Endothelial cell of umbilical vein (primary cell): ENCODE data around the gene SNTA1. TPM values are rescaled to one million over a fixed set of nuclear protein-coding genes. Genes with fewer than 3 reads are reported as not detected.
A peak's percentile ranks its signal among the peaks of the same experiment; 100 is the strongest.

Experiments
- BruUV-seq: library from RNA; stranded (reverse); fragments of 400-500 nt; replicated peaks from 2 replicates; lab custom pipeline; 2021; lab: Mats Ljungman, UMichigan
- CTCF ChIA-PET: fragments of 300-600, 350-600 bp; sonication (Branson Sonifier 250); formaldehyde crosslinking; loops from one replicate; lab custom pipeline; 2021; ENCODE audit warnings: antibody characterized with exemption, inconsistent platforms; lab: Charles Lee
- POLR2A ChIA-PET: fragments of 300-600, 350-600 bp; sonication (Branson Sonifier 250); formaldehyde crosslinking; loops from one replicate; lab custom pipeline; 2021; ENCODE audit warnings: antibody characterized with exemption, inconsistent platforms; lab: Charles Lee
- DNase-seq: peaks from one replicate; pipeline ENCODE4 v3.0.0-alpha.2; 2011; ENCODE audit warnings: low read depth, low spot score
- FAIRE-seq: peaks from 2 replicates; lab custom pipeline; 2011; peaks lifted over from hg19 to GRCh38; lab: Jason Lieb, UNC
- H2AFZ ChIP-seq: 2 replicates; pipeline ENCODE4 v1.6.0; 2012; ENCODE audit warnings: low read depth, low read length, control low read depth, inconsistent platforms
- H3K27ac ChIP-seq: 2 replicates; pipeline ENCODE4 v1.5.1; 2011; ENCODE audit warnings: low read depth, mild to moderate bottlenecking, control low read depth, low read length, moderate library complexity; ENCODE audit not compliant: insufficient read depth
- H3K27me3 ChIP-seq, 2 experiments: 2 replicates each; pipeline versions ENCODE4 v1.6.0 to v1.6.1; 2011; ENCODE audit warnings: low read length in 2 of 2, mixed read lengths in 1 of 2; ENCODE audit not compliant: control insufficient read depth in 2 of 2, insufficient read depth in 2 of 2
- H3K36me3 ChIP-seq, 2 experiments: 2 replicates in 1 of 2; 3 replicates in 1 of 2; pipeline ENCODE4 v1.5.1; 2011; ENCODE audit warnings: low read length in 2 of 2, mild to moderate bottlenecking in 1 of 2, moderate library complexity in 1 of 2; ENCODE audit not compliant: control insufficient read depth in 2 of 2, insufficient read depth in 2 of 2; ENCODE audit errors: extremely low read depth in 1 of 2
- H3K4me1 ChIP-seq: 3 replicates; pipeline ENCODE4 v1.5.1; 2011; ENCODE audit warnings: mild to moderate bottlenecking, low read length; ENCODE audit not compliant: control insufficient read depth, insufficient read depth; ENCODE audit errors: extremely low read depth
- H3K4me2 ChIP-seq: 2 replicates; pipeline ENCODE4 v1.6.1; 2011; ENCODE audit warnings: low read length, control low read depth, mixed read lengths; ENCODE audit not compliant: insufficient read depth
- H3K4me3 ChIP-seq, 3 experiments: fragments of 200-600 bp in 1 of 3; sonication (generic), shearing (Covaris generic) in 1 of 3; replicated peaks in 1 of 3; 2 replicates each; pipeline ENCODE4 v1.5.1; 2011 to 2016; ENCODE audit warnings: control low read depth in 3 of 3, low read length in 3 of 3, mild to moderate bottlenecking in 2 of 3, inconsistent platforms in 1 of 3, low read depth in 1 of 3, moderate library complexity in 1 of 3; ENCODE audit not compliant: insufficient read depth in 1 of 3
- H3K79me2 ChIP-seq: 2 replicates; pipeline ENCODE4 v1.6.0; 2012; ENCODE audit warnings: low read length, inconsistent platforms; ENCODE audit not compliant: control insufficient read depth, insufficient read depth
- H3K9ac ChIP-seq: replicated peaks from 2 replicates; pipeline ENCODE3; 2011; ENCODE audit warnings: low read length, control low read depth; ENCODE audit not compliant: insufficient read depth; ENCODE audit errors: extremely low read depth
- H3K9me1 ChIP-seq: replicated peaks from 3 replicates; pipeline ENCODE4 v1.6.0; 2011; ENCODE audit warnings: mild to moderate bottlenecking, low read length; ENCODE audit not compliant: control insufficient read depth, insufficient read depth; ENCODE audit errors: extremely low read depth
- H3K9me3 ChIP-seq: replicated peaks from 2 replicates; pipeline ENCODE4 v1.5.1; 2012; ENCODE audit warnings: low read length, inconsistent platforms; ENCODE audit not compliant: control insufficient read depth, insufficient read depth
- H4K20me1 ChIP-seq: replicated peaks from 2 replicates; pipeline ENCODE3; 2011; ENCODE audit warnings: mild to moderate bottlenecking, low read length; ENCODE audit not compliant: control insufficient read depth, insufficient read depth; ENCODE audit errors: extremely low read depth
- EZH2 ChIP-seq: IDR thresholded peaks from 2 replicates; pipeline ENCODE4 v1.6.1; 2012; ENCODE audit warnings: borderline replicate concordance, low read depth, mild to moderate bottlenecking, moderate library complexity, low read length, inconsistent platforms; ENCODE audit not compliant: severe bottlenecking
- FOS ChIP-seq: IDR thresholded peaks from 2 replicates; pipeline ENCODE4 v1.6.1; 2011; ENCODE audit warnings: mild to moderate bottlenecking, low read length, moderate library complexity, borderline replicate concordance; ENCODE audit not compliant: insufficient read depth
- GATA2 ChIP-seq: IDR thresholded peaks from 2 replicates; pipeline ENCODE4 v1.7.0; 2011; ENCODE audit warnings: low read depth, mild to moderate bottlenecking, moderate library complexity, mixed read lengths, low read length; ENCODE audit not compliant: insufficient read length, insufficient read depth
- JUN ChIP-seq: IDR thresholded peaks from 2 replicates; pipeline ENCODE4 v1.6.1; 2011; ENCODE audit warnings: borderline replicate concordance, low read depth; ENCODE audit not compliant: insufficient read length, insufficient read depth
- MYC ChIP-seq: IDR thresholded peaks from one replicate; pipeline ENCODE4 v1.6.1; 2011; ENCODE audit warnings: mild to moderate bottlenecking, low read depth, low read length
- POLR2A ChIP-seq: IDR thresholded peaks from 2 replicates; pipeline ENCODE4 v1.6.1; 2012; ENCODE audit warnings: low read depth, mild to moderate bottlenecking, control low read depth, low read length
- POLR2AphosphoS5 ChIP-seq: IDR thresholded peaks from 2 replicates; pipeline ENCODE4 v1.6.1; 2012; ENCODE audit warnings: low read depth, mild to moderate bottlenecking, control low read depth, low read length, moderate library complexity; ENCODE audit not compliant: insufficient read depth
- dilution Hi-C: fragments of 300-500 bp; cut with MboI; formaldehyde crosslinking; loops from one replicate; pipeline ENCODE4 v1.15.0; 2019; ENCODE audit warnings: low sequenced_read_pairs; ENCODE audit not compliant: extremely low pct_ligation_motif_present
- intact Hi-C: fragments of 100-400 bp; cut with micrococcal nuclease; formaldehyde crosslinking; loops from one replicate; pipeline ENCODE4 v1.10.0; 2022
- polyA plus RNA-seq, 4 experiments: library from polyadenylated mRNA; depleted of rRNA in 3 of 4; stranded (reverse) in 3 of 4; unstranded in 1 of 4; fragments of >200 nt; gene quantifications; 2 replicates each; pipeline versions ENCODE4 v1.2.1 to v1.2.3, GENCODE V29; 2011 to 2012; ENCODE audit warnings: missing spikeins in 1 of 4
- total RNA-seq: library from RNA; stranded (reverse); gene quantifications from 2 replicates; pipeline ENCODE4 v1.2.3, GENCODE V29; 2021
- TF ChIP-seq, protein P1 (sequence below), 2 donors: IDR thresholded peaks; 1 replicate in 1 of 2; 2 replicates in 1 of 2; pipeline ENCODE4 v1.5.1; 2011; ENCODE audit warnings: low read length in 2 of 2, mild to moderate bottlenecking in 2 of 2, moderate library complexity in 2 of 2, control low read depth in 1 of 2, inconsistent platforms in 1 of 2, low read depth in 1 of 2; ENCODE audit not compliant: insufficient read depth in 1 of 2; ENCODE audit errors: extremely low read depth in 1 of 2
- TF ChIP-seq, protein P2 (sequence below): IDR thresholded peaks from 2 replicates; pipeline ENCODE4 v1.6.1; 2011; ENCODE audit not compliant: insufficient read depth, insufficient read length

Gene SNTA1
- total and polyA plus RNA-seq, 2 donors (not counting 3 experiments of a cell fraction or from before 2014, with no cell fraction given) = 5.2 to 6.0 TPM

DNA sequence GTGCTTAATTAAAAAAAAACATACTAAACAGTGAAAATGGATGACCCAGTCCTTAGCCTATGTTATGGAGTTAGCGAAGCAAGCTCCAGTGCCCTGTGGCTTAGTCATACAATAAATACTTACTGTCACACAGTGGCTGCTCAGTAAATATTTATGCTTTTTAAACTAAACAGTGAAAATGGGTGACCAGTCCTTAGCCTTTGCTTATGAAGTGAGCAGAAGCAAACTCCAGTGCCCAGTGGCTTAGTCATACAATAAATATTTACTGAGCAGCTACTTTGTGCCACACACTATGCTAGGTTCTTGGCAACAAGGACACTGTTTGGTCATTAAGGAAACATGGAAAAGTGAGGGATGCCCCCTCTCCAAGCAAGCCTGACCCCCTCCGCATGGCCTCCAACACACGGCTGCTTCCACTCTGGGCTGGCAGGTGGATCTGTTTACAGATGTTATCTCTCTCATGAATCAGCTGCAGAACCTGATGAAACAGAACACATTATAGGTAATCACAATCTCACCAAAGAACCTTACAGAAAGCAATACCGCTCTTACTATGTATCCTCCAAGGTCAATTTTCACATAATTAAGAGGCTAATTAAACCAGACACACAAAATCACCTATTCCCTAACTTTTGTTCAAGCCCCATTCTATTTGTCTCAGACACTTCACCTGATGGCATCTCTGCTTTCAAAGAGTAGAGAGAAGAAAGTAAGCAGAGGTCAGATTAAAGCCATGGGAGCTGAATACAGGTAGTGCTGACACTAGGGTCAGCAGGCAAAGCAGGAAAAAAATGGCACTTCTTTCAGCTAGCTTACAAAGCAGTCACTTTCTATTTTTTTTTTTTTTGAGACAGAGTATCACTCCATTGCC, 69.6 kb downstream of the SNTA1 start:
- no peak overlapping the region for H3K4me3 ChIP-seq
- no peaks in the 10 kb centered on the region for H3K9me3 ChIP-seq
- peaks cover 0 to 13% of the 10 kb centered on the region in 2 experiments for H3K36me3 ChIP-seq
- TF ChIP-seq MYC (no peak), EZH2 (no peak), GATA2 (no peak), POLR2AphosphoS5 (no peak), JUN (no peak), POLR2A (no peak), FOS (no peak)
- TF ChIP-seq, protein P1, sequence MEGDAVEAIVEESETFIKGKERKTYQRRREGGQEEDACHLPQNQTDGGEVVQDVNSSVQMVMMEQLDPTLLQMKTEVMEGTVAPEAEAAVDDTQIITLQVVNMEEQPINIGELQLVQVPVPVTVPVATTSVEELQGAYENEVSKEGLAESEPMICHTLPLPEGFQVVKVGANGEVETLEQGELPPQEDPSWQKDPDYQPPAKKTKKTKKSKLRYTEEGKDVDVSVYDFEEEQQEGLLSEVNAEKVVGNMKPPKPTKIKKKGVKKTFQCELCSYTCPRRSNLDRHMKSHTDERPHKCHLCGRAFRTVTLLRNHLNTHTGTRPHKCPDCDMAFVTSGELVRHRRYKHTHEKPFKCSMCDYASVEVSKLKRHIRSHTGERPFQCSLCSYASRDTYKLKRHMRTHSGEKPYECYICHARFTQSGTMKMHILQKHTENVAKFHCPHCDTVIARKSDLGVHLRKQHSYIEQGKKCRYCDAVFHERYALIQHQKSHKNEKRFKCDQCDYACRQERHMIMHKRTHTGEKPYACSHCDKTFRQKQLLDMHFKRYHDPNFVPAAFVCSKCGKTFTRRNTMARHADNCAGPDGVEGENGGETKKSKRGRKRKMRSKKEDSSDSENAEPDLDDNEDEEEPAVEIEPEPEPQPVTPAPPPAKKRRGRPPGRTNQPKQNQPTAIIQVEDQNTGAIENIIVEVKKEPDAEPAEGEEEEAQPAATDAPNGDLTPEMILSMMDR (IDR thresholded peaks at IDR 0.05; ENCODE audit: extremely low read depth in 1 of 2, insufficient read depth in 1 of 2, low read depth in 1 of 2, low read length in 2 of 2) = no peak
- TF ChIP-seq, protein P2, sequence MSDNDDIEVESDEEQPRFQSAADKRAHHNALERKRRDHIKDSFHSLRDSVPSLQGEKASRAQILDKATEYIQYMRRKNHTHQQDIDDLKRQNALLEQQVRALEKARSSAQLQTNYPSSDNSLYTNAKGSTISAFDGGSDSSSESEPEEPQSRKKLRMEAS = no peak
- peak; percentile 11 for DNase-seq
- intact Hi-C loops (no loop called here), dilution Hi-C loops (no loop called here)
- CTCF ChIA-PET = interaction anchor here (0.9 kb wide), 1 partner anchor 9 kb away, joined by 3 read pairs; no protein-coding TSS in a partner anchor
- H2AFZ ChIP-seq = no peak overlapping the region
- no peak overlapping the region for H3K4me2 ChIP-seq
- no peaks in the 10 kb centered on the region for H3K27me3 ChIP-seq
- no peaks in the 10 kb centered on the region for H3K4me1 ChIP-seq
- POLR2A ChIA-PET = no interaction called here
- no TSS peak for BruUV-seq
- H3K79me2 ChIP-seq = no peaks in the 10 kb centered on the region
- H3K9me1 ChIP-seq = no peaks in the 10 kb centered on the region
- FAIRE-seq = no peak
- H3K9ac ChIP-seq = no peak overlapping the region
- no peak overlapping the region for H3K27ac ChIP-seq
- no peaks in the 10 kb centered on the region for H4K20me1 ChIP-seq
